Neural progenitor cell (in vitro differentiated cells): ENCODE measurements around the gene TRIM15.

ENCODE experiments used
- CTCF ChIP-seq: fragments of 200-600 bp; sonication (generic); IDR thresholded peaks from 2 replicates; pipeline ENCODE4 v1.5.1; 2017; ENCODE audit warnings: antibody characterized with exemption, mild to moderate bottlenecking
- EZH2 ChIP-seq: fragments of 200-600 bp; sonication (generic); IDR thresholded peaks from 2 replicates; pipeline ENCODE4 v1.6.1; 2017; ENCODE audit warnings: antibody characterized with exemption, mild to moderate bottlenecking, moderate library complexity
- EZH2phosphoT487 ChIP-seq: fragments of 200-600 bp; sonication (generic); IDR thresholded peaks from 2 replicates; pipeline ENCODE4 v1.6.1; 2017; ENCODE audit warnings: antibody characterized with exemption

- TF ChIP-seq EZH2, result no peak
- no peak for TF ChIP-seq CTCF
- no peak for TF ChIP-seq EZH2phosphoT487
These were observed 32.6 kb downstream of the TRIM15 start for GRCh38 chr6:30195951-30196350.
